OCI-M2 (cell line): Measurements from ENCODE around the gene LRRC37B.
"Not testable (repeated sequence)": the region's sequence is repeated elsewhere in the genome, so short reads cannot be mapped to it uniquely, and the experiment has no call there.

Source experiments
- DNase-seq: peaks from one replicate; lab custom pipeline; 2025; ENCODE audit not compliant: unreplicated experiment; lab: John Stamatoyannopoulos, UW

Gene LRRC37B

GRCh38 chr17:32084942-32085829, 78.0 kb downstream of the LRRC37B start:
- not testable (repeated sequence) for DNase-seq

- not testable (repeated sequence) for DNase-seq
These were observed 79.7 kb downstream of the LRRC37B start for GRCh38 chr17:32086833-32087232.

GRCh38 chr17:32092062-32092461, 84.9 kb downstream of the LRRC37B start:
- DNase-seq = not testable (repeated sequence)

- no peak for DNase-seq
These were observed 92.5 kb downstream of the LRRC37B start for GRCh38 chr17:32099686-32100085.

- not testable (repeated sequence) for DNase-seq
These were observed 93.1 kb downstream of the LRRC37B start for GRCh38 chr17:32100323-32100722.

- no peak for DNase-seq
These were observed 93.9 kb downstream of the LRRC37B start for GRCh38 chr17:32100971-32101631.

GRCh38 chr17:32102172-32102571, 95.0 kb downstream of the LRRC37B start:
- no peak for DNase-seq

GRCh38 chr17:32102646-32103186, 95.5 kb downstream of the LRRC37B start:
- DNase-seq = no peak
